ENCODE data around the gene RRP15. TPM values are rescaled to one million over a fixed set of nuclear protein-coding genes. Genes with fewer than 3 reads are reported as not detected.

RRP15 gene
- total and polyA plus RNA-seq, 9 of the 15 experiments (the other 6 are each of a cell fraction or from before 2014, with no cell fraction given), result 9.5 to 58.1 (median 29.3) TPM

- TF ChIP-seq ZKSCAN8 (CRISPR knock-in tag; IDR thresholded peaks at IDR 0.05), result 0 out of 2 replicates have a peak, but pooled peaks have one; percentile 50
- TF ChIP-seq CREB3L1 (IDR thresholded peaks at IDR 0.05; ENCODE audit: borderline replicate concordance, low read depth), result peak; percentile 36; the same call in 1 of the 2 replicates
- TF ChIP-seq CHD1 (IDR thresholded peaks at IDR 0.05; ENCODE audit: low read length), result no peak
- no peak for TF ChIP-seq CEBPB (tag; IDR thresholded peaks at IDR 0.05)
- TF ChIP-seq CSDE1 (IDR thresholded peaks at IDR 0.05), result no peak
- TF ChIP-seq ZNF384 (IDR thresholded peaks at IDR 0.05; ENCODE audit: low read depth, low read length), result peak; percentile 87
- peak; percentile 59 to 98; a peak in 3 of 4 replicates for TF ChIP-seq SRF (CRISPR knock-in tag; IDR thresholded peaks at IDR 0.05)
- no peak for TF ChIP-seq PRMT5 (CRISPR knock-in tag; IDR thresholded peaks at IDR 0.05)
- TF ChIP-seq PCBP2 (IDR thresholded peaks at IDR 0.05; ENCODE audit: low read depth, low read length, poor library complexity, severe bottlenecking), result no peak
- no peak for TF ChIP-seq ZSCAN29 (IDR thresholded peaks at IDR 0.05)
- no peak for TF ChIP-seq GTF2A2 (tag; IDR thresholded peaks at IDR 0.05)
- TF ChIP-seq KLF13 (tag; IDR thresholded peaks at IDR 0.05; ENCODE audit: borderline replicate concordance, low read depth), result no peak
- TF ChIP-seq MAZ (CRISPR knock-in tag; conservative IDR thresholded peaks at IDR 0.05 in 1 of 2, IDR thresholded peaks at IDR 0.05 in 1 of 2), result peak; percentile 14 to 47; a peak in 2 of 4 replicates
- no peak for TF ChIP-seq NUFIP1 (IDR thresholded peaks at IDR 0.05; ENCODE audit: partially characterized antibody)
- TF ChIP-seq GATA2 (CRISPR knock-in tag; IDR thresholded peaks at IDR 0.05), result peak; percentile 72
- TF ChIP-seq TRIM28 (IDR thresholded peaks at IDR 0.05), result 0 out of 2 replicates have a peak, but pooled peaks have one; percentile 43
- no peak for TF ChIP-seq TAF15 (IDR thresholded peaks at IDR 0.05; ENCODE audit: low read depth, low read length)
- TF ChIP-seq MED1 (CRISPR knock-in tag; IDR thresholded peaks at IDR 0.05; ENCODE audit: borderline replicate concordance), result no peak
- no peak for TF ChIP-seq ZSCAN32 (CRISPR knock-in tag; IDR thresholded peaks at IDR 0.05)
- no peak for TF ChIP-seq CHD2 (IDR thresholded peaks at IDR 0.05; ENCODE audit: low read depth, low read length)
- TF ChIP-seq UBTF (IDR thresholded peaks at IDR 0.05; ENCODE audit: borderline replicate concordance in 1 of 2, low read depth in 2 of 2, low read length in 2 of 2), result no peak
- TF ChIP-seq RAD21 (CRISPR knock-in tag; conservative IDR thresholded peaks at IDR 0.05 in 1 of 2, IDR thresholded peaks at IDR 0.05 in 1 of 2), result no peak; a peak in 1 of 4 replicates
These were observed 19.4 kb downstream of the RRP15 start (continued) for GRCh38 chr1:218304281-218305039.

All from K562 (cell line).